ENCODE measurements around the gene PNMA8B.

The PNMA8B gene, protein sequence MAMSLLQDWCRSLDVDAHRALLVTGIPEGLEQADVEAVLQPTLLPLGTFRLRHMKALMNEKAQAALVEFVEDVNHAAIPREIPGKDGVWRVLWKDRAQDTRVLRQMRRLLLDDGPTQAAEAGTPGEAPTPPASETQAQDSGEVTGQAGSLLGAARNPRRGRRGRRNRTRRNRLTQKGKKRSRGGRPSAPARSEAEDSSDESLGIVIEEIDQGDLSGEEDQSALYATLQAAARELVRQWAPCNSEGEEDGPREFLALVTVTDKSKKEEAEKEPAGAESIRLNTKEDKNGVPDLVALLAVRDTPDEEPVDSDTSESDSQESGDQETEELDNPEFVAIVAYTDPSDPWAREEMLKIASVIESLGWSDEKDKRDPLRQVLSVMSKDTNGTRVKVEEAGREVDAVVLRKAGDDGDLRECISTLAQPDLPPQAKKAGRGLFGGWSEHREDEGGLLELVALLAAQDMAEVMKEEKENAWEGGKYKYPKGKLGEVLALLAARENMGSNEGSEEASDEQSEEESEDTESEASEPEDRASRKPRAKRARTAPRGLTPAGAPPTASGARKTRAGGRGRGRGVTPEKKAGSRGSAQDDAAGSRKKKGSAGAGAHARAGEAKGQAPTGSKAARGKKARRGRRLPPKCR

DNA sequence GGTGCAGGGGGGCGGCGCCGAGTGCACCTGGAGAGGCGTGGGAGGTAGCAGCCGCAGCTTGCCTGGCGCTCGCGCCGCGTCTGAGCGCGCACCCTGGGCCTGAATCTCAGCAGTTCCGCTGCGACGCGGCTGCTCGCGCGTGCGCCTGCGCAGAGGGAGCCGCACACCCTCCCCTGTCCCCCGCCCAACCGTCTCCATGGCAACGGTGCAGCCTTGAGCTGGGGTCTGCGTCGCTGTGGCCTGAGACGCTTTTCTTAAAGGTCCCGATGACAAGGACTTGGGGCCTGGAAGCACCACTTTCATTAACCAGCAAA lies at the start of gene PNMA8B:
TSS of gene PNMA8B (minus strand) at position 82 of the 314 bp plus-strand sequence. CDS start 402 bp downstream, outside the sequence.
- Mint-ChIP-seq H3K4me3 (peak within 1 kb of the TSS; percentile 70), H3K9me3 (no peaks in the 10 kb centered on the region), H3K27me3 (peaks cover 74% of the 10 kb centered on the region), H3K27ac (ENCODE audit: low read depth) (peak within 1 kb of the TSS; percentile 87), H3K36me3 (ENCODE audit: insufficient read depth) (peaks cover 2% of the 10 kb centered on the region), H3K4me1 (peaks cover 11% of the 10 kb centered on the region)
- DNase-seq (ENCODE audit: low spot score in 2 of 2) (no peak), ATAC-seq (replicated peaks; ENCODE audit: extremely low read depth, poor library complexity, severe bottlenecking) (no peak)

DNA sequence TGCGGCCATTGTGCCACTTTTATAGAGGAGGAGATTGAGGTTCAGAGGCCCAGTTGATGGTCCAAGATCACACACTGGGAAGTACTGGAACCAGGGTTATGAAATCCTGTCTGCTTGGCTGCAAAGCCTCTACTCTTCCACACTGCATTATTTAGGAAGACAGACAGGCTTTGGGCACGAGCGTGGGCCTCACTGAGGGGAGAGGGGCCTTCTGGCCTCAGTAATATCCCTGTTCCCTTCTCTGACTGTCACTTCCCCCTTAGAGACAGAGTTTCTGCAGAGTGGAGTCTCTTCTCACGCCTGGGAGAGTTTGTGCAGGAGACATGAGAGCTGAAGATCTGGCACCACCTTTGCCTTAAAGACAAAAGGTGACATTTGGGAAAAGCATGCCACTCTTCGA lies 49.0 kb upstream of the PNMA8B start:
- Mint-ChIP-seq H3K4me3 (no peak overlapping the region), H3K36me3 (ENCODE audit: insufficient read depth) (peaks cover 2% of the 10 kb centered on the region), H3K27me3 (no peaks in the 10 kb centered on the region), H3K9me3 (no peaks in the 10 kb centered on the region), H3K27ac (ENCODE audit: low read depth) (no peak overlapping the region), H3K4me1 (no peaks in the 10 kb centered on the region)
- ATAC-seq (replicated peaks; ENCODE audit: extremely low read depth, poor library complexity, severe bottlenecking) (no peak), DNase-seq (ENCODE audit: low spot score in 2 of 2) (no peak)

DNA sequence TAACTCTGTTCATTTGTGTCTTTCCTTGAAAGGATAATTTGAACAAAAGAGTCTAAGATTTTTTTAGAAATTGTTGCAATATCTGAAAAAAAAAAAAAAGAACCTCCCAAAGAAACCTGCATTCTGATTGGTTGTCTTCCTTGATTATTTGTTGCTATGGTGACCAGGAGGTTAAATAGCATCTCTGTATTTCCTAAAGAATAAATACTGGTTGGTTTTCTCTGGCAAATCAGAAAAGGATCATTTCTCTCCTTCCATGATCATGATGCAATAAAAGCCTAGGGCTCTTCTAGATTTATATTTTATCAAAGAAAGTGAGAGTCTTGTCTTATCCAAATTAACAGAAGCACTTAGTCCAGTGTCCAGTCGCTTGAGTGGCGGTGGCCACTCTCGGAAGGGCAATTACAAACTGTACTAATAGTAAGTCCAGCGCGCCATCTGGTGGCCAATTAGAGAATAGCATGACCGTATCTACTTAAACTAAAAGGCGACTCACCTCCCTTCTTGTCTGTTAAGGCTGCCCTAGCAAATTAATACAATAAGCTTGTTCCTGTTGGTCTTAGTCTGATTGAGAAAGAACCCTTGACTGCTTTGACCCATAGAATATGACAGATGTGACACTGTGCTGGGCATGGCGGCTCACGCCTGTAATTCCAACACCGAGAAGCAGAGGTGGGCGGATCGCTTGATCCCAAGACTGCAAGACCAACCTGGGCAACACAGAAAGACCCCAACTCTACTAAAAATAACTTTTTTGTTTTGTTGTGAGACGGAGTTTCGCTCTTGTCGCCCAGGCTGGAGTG lies 47.0 kb upstream of the PNMA8B start:
- peaks cover 2% of the 10 kb centered on the region for H3K36me3 Mint-ChIP-seq (ENCODE audit: insufficient read depth)
- ATAC-seq (replicated peaks; ENCODE audit: extremely low read depth, poor library complexity, severe bottlenecking) (no peak), DNase-seq (ENCODE audit: low spot score in 2 of 2) (peak; percentile 57 to 68)
- peaks cover 14% of the 10 kb centered on the region for H3K27me3 Mint-ChIP-seq
- H3K4me1 Mint-ChIP-seq = peaks cover 1% of the 10 kb centered on the region
- no peak overlapping the region for H3K27ac Mint-ChIP-seq (ENCODE audit: low read depth)
- no peak overlapping the region for H3K4me3 Mint-ChIP-seq
- H3K9me3 Mint-ChIP-seq = no peaks in the 10 kb centered on the region

DNA sequence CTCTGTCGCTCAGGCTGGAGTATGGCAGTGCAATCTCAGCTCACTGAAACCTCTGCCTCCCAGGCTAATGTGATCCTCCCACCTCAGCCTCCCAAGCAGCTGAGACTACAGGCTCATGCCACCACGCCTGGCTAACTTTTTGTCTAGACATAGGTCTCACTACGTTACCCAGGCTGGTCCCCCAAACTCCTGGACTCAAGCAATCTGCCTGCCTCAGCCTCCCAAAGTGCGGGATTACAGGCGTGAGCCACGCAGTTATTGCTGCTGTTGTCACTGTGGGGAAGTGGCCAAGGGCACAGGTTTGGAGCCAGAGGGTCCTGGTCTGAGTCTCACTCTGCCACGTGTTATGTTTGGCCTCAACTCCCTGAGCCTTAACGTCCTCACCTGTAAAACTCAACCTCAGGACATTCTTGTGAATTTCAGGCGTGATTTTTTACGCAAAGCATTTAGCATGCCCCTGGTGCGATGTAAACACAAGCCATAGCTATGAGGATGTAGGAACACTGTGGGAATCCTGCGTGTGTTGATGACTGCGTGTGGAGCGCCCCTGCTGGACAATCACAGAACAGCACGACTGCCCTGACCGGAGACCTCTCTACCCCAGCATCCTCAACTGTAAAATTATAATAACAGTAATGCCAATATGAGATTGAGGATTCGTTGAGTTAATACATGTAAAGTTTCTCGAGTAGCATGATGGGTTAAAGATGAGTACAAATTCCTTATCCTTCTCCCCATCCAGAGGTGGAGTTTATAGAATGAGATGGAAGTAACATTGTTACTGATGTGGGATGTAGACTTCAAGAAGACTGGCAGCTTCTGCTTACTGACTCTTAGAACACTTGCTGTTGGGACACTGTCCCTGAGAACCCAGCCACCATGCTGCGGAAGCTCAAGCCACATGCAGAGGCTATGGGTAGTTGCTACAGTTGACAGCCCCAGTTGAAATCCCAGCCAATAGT lies 41.8 kb upstream of the PNMA8B start:
- Mint-ChIP-seq H3K27me3 (peaks cover 45% of the 10 kb centered on the region), H3K36me3 (ENCODE audit: insufficient read depth) (no peaks in the 10 kb centered on the region), H3K9me3 (no peaks in the 10 kb centered on the region), H3K4me3 (no peak overlapping the region), H3K27ac (ENCODE audit: low read depth) (no peak overlapping the region), H3K4me1 (peaks cover 5% of the 10 kb centered on the region)
- DNase-seq (ENCODE audit: low spot score in 2 of 2) (peak; percentile 29 to 53), ATAC-seq (replicated peaks; ENCODE audit: extremely low read depth, poor library complexity, severe bottlenecking) (peak; percentile 58)

DNA sequence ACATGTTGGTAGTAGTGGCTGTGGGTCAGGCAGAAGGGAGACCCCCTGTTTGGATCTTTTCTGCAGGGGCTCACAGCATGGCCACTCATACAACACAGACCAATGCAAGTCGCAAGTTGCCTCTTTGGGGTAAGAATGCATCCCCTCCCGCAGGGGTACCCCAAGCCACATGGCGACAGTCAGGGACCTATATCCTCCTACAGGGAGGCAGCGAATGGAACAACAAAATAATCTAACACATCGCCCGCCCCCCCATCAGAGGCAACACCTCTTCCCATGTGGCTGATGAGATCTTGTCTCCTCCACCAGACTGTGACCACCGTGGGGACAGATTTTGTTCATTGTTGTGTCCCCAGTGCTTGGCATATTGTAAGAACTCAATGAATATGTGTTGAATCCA lies 40.7 kb upstream of the PNMA8B start:
- Mint-ChIP-seq H3K4me1 (peaks cover 5% of the 10 kb centered on the region), H3K27me3 (peaks cover 45% of the 10 kb centered on the region), H3K4me3 (no peak overlapping the region), H3K36me3 (ENCODE audit: insufficient read depth) (no peaks in the 10 kb centered on the region), H3K9me3 (no peaks in the 10 kb centered on the region), H3K27ac (ENCODE audit: low read depth) (no peak overlapping the region)
- ATAC-seq (replicated peaks; ENCODE audit: extremely low read depth, poor library complexity, severe bottlenecking) (no peak), DNase-seq (ENCODE audit: low spot score in 2 of 2) (no peak)

DNA sequence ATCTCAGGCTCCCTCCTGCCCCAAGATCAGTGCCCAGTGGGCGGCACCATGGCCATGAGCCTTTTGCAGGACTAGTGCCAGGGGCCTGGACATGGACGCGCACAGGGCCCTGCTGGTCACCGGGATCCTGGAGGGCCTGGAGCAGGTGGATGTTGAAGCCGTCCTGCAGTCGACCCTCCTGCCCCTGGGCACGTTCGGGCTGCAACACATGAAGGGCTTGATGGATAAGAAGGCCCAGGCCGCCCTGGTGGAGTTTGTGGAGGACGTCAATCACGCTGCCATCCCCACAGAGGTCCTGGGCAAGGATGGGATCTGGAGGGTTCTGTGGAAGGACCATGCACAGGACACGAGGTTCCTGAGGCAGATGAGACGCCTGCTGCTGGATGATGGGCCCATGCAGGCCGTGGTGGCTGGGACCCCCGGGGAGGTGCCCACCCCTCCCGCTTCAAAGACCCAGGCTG lies 38.0 kb upstream of the PNMA8B start:
- ATAC-seq (replicated peaks; ENCODE audit: extremely low read depth, poor library complexity, severe bottlenecking) (no peak), DNase-seq (ENCODE audit: low spot score in 2 of 2) (no peak)
- Mint-ChIP-seq H3K27me3 (peaks cover 63% of the 10 kb centered on the region), H3K36me3 (ENCODE audit: insufficient read depth) (no peaks in the 10 kb centered on the region), H3K4me1 (peaks cover 15% of the 10 kb centered on the region), H3K4me3 (no peak overlapping the region), H3K9me3 (no peaks in the 10 kb centered on the region), H3K27ac (ENCODE audit: low read depth) (no peak overlapping the region)

DNA sequence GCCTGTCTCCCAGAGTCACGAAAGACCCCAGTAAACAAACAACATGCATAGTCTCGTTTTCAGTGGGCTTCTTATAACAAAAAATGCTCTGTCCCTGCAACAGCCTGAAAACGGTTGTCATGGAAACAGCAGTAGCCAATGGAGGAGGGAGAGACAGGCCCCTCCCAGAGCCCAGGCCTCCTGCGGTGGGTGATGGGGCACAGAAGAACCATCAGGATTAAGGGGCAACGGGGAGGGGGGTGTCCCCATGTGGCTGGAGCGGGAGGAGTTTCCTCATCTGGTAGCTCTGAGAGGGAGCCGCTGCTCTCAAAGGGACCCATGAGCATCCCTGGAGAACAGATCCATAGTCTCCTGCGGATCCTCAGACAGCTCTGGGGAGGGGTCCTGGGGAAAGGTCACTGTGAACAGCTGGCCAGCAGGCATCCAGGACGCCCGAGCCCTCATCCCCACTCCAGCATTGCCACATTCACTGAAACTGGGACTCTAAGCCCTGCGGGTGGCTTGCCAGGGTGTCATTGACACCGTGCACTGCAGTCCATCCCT lies 37.5 kb upstream of the PNMA8B start:
- Mint-ChIP-seq H3K27ac (ENCODE audit: low read depth) (no peak overlapping the region), H3K27me3 (peaks cover 63% of the 10 kb centered on the region), H3K36me3 (ENCODE audit: insufficient read depth) (no peaks in the 10 kb centered on the region), H3K4me1 (peaks cover 15% of the 10 kb centered on the region), H3K4me3 (no peak overlapping the region), H3K9me3 (no peaks in the 10 kb centered on the region)
- no peak for DNase-seq (ENCODE audit: low spot score in 2 of 2)
- ATAC-seq (replicated peaks; ENCODE audit: extremely low read depth, poor library complexity, severe bottlenecking) = no peak

DNA sequence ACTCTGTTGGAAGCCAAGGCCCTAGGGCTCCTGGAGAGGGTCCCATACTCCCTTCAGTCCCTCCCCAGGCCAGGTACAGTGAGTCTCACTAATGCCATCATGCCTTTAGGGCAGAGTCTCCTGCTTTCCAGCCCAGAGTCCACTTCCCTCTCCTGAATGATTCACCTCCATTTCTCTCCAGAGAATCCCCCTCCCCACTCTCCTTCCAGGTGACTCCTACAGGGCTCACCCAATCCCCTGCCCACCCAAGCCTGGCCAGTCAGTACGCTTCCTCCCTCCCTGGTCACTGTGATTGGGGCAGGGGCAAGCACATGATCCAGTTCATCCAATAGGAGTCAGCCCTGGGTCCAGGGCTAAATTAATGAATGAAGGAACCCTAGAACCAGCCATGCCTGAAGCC lies 35.0 kb upstream of the PNMA8B start:
- DNase-seq (ENCODE audit: low spot score in 2 of 2) (no peak), ATAC-seq (replicated peaks; ENCODE audit: extremely low read depth, poor library complexity, severe bottlenecking) (no peak)
- no peaks in the 10 kb centered on the region for H3K9me3 Mint-ChIP-seq
- peaks cover 11% of the 10 kb centered on the region for H3K4me1 Mint-ChIP-seq
- H3K36me3 Mint-ChIP-seq (ENCODE audit: insufficient read depth) = no peaks in the 10 kb centered on the region
- H3K4me3 Mint-ChIP-seq = no peak overlapping the region
- peaks cover 53% of the 10 kb centered on the region for H3K27me3 Mint-ChIP-seq
- no peak overlapping the region for H3K27ac Mint-ChIP-seq (ENCODE audit: low read depth)

DNA sequence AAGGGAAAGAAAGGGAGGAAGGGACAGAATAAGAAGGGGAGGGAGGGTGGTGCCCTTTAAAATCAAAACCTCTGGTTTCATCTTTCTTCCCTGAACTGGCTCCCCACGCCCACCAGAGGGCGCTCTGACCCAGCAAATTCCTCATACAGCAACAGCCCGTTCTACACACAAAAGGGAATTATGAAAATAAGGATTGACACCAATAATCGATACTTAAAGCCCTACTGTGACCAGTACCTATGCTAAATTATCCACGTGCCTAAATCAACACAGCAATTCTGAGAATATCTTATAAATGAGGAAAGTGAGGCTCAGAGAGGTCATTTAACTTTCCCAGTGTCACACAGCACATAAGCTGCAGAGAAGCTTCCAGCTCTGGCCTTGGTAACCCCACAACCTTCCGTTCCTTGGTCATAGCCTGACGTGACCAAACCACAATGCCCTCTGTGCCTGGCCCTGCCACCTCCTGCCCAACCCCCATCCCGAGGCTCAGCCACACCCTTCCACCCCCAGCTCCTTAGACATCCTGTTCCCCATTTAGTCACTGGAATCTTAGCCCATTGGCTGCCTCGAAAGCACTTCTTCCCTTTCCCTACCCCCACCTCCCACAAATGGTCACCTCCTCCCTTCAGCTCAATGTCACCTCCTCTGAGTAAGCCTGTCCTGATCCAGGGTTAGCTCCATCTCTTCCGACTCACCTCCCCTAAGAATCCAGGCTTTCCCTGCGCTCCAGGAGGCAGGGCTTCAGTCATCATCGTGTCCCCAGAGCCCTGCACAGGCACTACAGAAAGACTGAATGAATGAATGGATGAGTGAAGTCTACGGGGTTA lies 34.2 kb upstream of the PNMA8B start:
- DNase-seq (ENCODE audit: low spot score in 2 of 2) (peak; percentile 54 to 60), ATAC-seq (replicated peaks; ENCODE audit: extremely low read depth, poor library complexity, severe bottlenecking) (peak; percentile 46)
- Mint-ChIP-seq H3K9me3 (no peaks in the 10 kb centered on the region), H3K27ac (ENCODE audit: low read depth) (no peak overlapping the region), H3K4me3 (no peak overlapping the region), H3K36me3 (ENCODE audit: insufficient read depth) (no peaks in the 10 kb centered on the region), H3K4me1 (peaks cover 11% of the 10 kb centered on the region), H3K27me3 (peaks cover 50% of the 10 kb centered on the region)

DNA sequence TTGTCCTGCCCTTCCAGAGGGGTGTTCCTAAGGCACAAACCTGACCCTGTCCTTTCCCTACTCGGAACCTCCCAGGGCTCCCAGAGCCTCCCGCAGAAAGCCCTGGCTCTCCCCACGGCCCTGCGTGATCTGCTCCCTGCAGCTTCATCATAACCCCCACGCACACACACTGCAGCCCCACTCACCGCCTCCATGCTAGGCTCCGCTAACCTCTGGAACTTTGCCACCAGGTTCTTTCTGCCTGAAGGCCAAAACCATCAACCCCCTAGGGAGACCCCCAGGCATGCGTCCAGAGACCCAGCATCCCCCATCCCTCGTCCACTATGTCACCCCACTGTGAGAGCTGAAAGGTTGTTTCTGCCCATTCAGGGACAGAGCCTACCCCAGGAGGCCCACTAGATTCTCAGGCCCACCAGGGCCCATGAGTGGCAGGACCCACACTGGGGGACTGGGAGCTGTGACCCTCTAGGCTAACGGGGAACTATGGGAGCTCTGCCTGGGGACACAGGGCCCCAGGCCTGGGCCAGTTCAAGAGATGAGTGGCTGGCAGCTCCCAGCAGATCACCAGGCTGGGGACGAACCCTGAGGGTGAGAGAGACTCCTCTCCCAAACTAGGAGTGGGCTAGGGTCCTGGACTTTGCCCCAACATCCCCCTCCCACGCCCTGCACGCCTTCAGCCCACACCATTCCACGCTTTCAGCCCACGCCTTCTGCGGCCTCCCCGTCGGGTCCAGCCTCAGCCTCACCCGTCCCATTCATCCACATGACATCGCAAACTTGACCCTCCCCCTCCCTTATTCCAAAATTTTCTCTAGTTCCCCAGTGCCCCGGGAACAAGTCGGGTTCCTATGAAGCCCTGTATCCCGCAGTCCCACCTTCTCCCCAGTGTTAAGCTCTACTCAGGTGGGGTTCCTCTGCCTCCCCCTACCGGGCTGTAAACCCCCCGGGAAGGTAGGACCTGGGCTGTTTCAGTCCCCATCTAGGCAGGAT lies 33.2 kb upstream of the PNMA8B start:
- H3K27ac Mint-ChIP-seq (ENCODE audit: low read depth) = peak overlapping the region; percentile 70
- DNase-seq (ENCODE audit: low spot score in 2 of 2) (no peak), ATAC-seq (replicated peaks; ENCODE audit: extremely low read depth, poor library complexity, severe bottlenecking) (no peak)
- H3K4me1 Mint-ChIP-seq = peaks cover 11% of the 10 kb centered on the region
- H3K27me3 Mint-ChIP-seq = peaks cover 40% of the 10 kb centered on the region
- H3K4me3 Mint-ChIP-seq = no peak overlapping the region
- H3K9me3 Mint-ChIP-seq = no peaks in the 10 kb centered on the region
- H3K36me3 Mint-ChIP-seq (ENCODE audit: insufficient read depth) = no peaks in the 10 kb centered on the region

All from central memory CD8-positive, alpha-beta T cell (primary cell).